LNCaP clone FGC (cell line): ENCODE results near the gene FCRL1.

Source experiments
- DNase-seq: peaks from one replicate; pipeline ENCODE4 v3.0.0-alpha.2; 2011; ENCODE audit warnings: low read depth
- H3K4me3 ChIP-seq: 2 replicates; pipeline ENCODE4 v1.5.1; 2011; ENCODE audit warnings: mild to moderate bottlenecking, low read depth, low read length, control low read depth
- CTCF ChIP-seq: IDR thresholded peaks from 2 replicates; pipeline ENCODE4 v1.5.1; 2012; ENCODE audit warnings: mild to moderate bottlenecking; ENCODE audit not compliant: control insufficient read depth, insufficient read depth; ENCODE audit errors: extremely low read depth

FCRL1 gene

GRCh38 chr1:157781048-157781447 lies 38.9 kb downstream of the FCRL1 start:
- no peak overlapping the region for H3K4me3 ChIP-seq
- DNase-seq: no peak
- TF ChIP-seq CTCF: no peak

- H3K4me3 ChIP-seq: no peak within 1 kb of the TSS
- DNase-seq: no peak
- no peak for TF ChIP-seq CTCF
These were observed 42.9 kb downstream of the FCRL1 start, which contains the start of gene FCRL2 for GRCh38 chr1:157776971-157777391. Gene FCRL2, minus strand, starts transcription at chr1:157777132. Its CDS starts 59 bp downstream, at chr1:157777073.

DNA sequence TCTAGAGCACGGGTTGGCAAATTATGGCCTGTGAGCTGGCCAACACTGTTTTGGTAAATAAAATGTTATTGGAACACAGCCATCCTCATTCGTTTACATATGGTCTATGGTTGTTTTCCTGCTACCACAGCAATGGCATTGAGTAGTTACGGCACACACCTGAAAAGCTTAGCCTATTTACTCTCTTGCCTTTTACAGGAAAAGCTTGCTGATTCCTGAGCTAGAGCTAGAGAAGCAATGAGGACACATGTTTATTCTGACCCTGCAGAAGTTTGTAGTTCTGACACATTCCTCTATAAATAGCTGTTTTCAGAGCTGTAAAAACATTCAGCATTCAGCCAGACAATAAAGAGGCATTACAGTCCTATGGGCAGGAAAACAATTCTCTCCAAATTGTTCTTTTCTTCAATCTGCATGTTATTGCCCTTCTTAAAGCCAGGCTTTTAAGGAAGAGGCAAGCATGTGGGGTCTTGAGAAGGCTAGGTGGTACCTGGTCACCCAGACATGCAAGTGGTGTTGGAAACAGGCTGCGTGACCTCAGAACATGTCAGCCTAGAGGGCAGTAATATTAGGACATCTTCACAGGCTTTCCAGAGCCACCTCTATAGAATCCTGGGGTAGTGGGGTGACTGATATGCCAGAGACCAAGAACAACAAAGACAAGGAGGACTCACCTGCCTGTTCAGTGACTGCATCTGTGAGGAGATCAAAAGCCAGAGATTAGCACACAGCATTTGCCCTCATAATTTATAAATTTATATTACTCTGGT lies 44.6 kb downstream of the FCRL1 start:
- no peak for TF ChIP-seq CTCF
- H3K4me3 ChIP-seq: no peak overlapping the region
- DNase-seq: peak; percentile 10

DNA sequence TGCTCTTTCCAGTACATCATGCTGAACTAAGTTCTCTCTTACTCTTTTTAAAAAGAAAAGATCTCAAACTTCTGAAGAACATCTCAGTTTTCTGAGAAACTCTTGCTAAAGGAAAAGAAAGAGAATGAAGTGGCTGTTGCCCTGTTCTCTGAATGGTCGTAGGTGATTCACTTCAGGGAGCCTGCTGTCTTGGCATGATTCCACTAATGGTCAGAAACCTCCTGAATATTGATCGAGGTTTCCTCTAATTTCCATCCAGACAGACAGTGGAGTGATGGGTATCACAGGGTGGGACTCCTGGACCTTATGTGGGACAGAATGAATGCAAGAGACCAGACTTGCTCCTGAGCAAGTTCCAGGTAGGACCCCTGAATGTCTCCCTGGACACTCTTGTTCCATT lies 45.5 kb downstream of the FCRL1 start:
- H3K4me3 ChIP-seq: no peak overlapping the region

GRCh38 chr1:157773493-157774350 lies 46.2 kb downstream of the FCRL1 start:
- peak; percentile 13 for DNase-seq
- H3K4me3 ChIP-seq: no peak overlapping the region
- TF ChIP-seq CTCF: peak; percentile 70

More for the DNA sequence above, 45.5 kb downstream of the FCRL1 start:
- TF ChIP-seq CTCF: no peak
- DNase-seq: no peak

- no peak for DNase-seq
- no peak overlapping the region for H3K4me3 ChIP-seq
- TF ChIP-seq CTCF: no peak
These were observed 48.1 kb downstream of the FCRL1 start for GRCh38 chr1:157771661-157772425.
